Caco-2 (cell line): ENCODE results near the gene PAK4. TPM values are rescaled to one million over a fixed set of nuclear protein-coding genes. Genes with fewer than 3 reads are reported as not detected.

Source experiments
- BruUV-seq: library from RNA; stranded (reverse); fragments of 400-500 nt; replicated peaks from 2 replicates; lab custom pipeline; 2021; lab: Mats Ljungman, UMichigan
- CTCF ChIA-PET: fragments of 300-600 bp; sonication (Branson Sonifier 250); formaldehyde crosslinking; loops from one replicate; lab custom pipeline; 2022; ENCODE audit warnings: antibody characterized with exemption; lab: Charles Lee
- POLR2A ChIA-PET: fragments of 300-600 bp; sonication (Branson Sonifier 250); formaldehyde crosslinking; loops from one replicate; lab custom pipeline; 2022; ENCODE audit warnings: antibody characterized with exemption; lab: Charles Lee
- DNase-seq, 2 experiments: peaks; one replicate each; pipeline versions ENCODE4 v3.0.0 to v3.0.0-alpha.2; 2020 to 2022
- H3K27me3 ChIP-seq: replicated peaks from 2 replicates; pipeline ENCODE4 v1.6.0; 2011; ENCODE audit warnings: low read length; ENCODE audit not compliant: control insufficient read depth, insufficient read depth
- H3K36me3 ChIP-seq: 2 replicates; pipeline ENCODE4 v1.5.1; 2011; ENCODE audit warnings: low read length; ENCODE audit not compliant: control insufficient read depth, insufficient read depth
- H3K4me1 ChIP-seq: fragments of 250-450 bp; sonication (Bioruptor Pico); 2 replicates; pipeline ENCODE4 v1.5.1; 2020; ENCODE audit warnings: mild to moderate bottlenecking
- H3K4me3 ChIP-seq: 2 replicates; pipeline ENCODE4 v1.5.1; 2011; ENCODE audit warnings: low read depth, mild to moderate bottlenecking, control low read depth, low read length
- H3K9me3 ChIP-seq: fragments of 250-450 bp; sonication (Bioruptor Pico); 2 replicates; pipeline ENCODE4 v1.5.1; 2020; ENCODE audit warnings: mild to moderate bottlenecking, moderate library complexity
- H3K27ac Mint-ChIP-seq: one replicate; pipeline ENCODE4 v1.8.0; 2022; ENCODE audit warnings: mixed read lengths; ENCODE audit not compliant: unreplicated experiment
- H3K27me3 Mint-ChIP-seq: one replicate; pipeline ENCODE4 v1.8.0; 2022; ENCODE audit warnings: mixed read lengths; ENCODE audit not compliant: insufficient read depth, unreplicated experiment
- H3K36me3 Mint-ChIP-seq: one replicate; pipeline ENCODE4 v1.8.0; 2022; ENCODE audit warnings: mild to moderate bottlenecking, mixed read lengths; ENCODE audit not compliant: insufficient read depth, unreplicated experiment
- H3K4me1 Mint-ChIP-seq: one replicate; pipeline ENCODE4 v1.8.0; 2022; ENCODE audit warnings: low read depth, mixed read lengths; ENCODE audit not compliant: unreplicated experiment
- H3K4me3 Mint-ChIP-seq: one replicate; pipeline ENCODE4 v1.8.0; 2022; ENCODE audit warnings: mild to moderate bottlenecking, moderate library complexity, mixed read lengths; ENCODE audit not compliant: unreplicated experiment
- H3K9me3 Mint-ChIP-seq: one replicate; pipeline ENCODE4 v1.8.0; 2022; ENCODE audit warnings: mixed read lengths; ENCODE audit not compliant: unreplicated experiment
- intact Hi-C: fragments of 100-400 bp; cut with micrococcal nuclease; formaldehyde crosslinking; loops from one replicate; pipeline ENCODE4 v1.10.0; 2022; ENCODE audit not compliant: unreplicated experiment
- total RNA-seq: library from RNA; stranded (reverse); gene quantifications from 2 replicates; pipeline ENCODE4 v1.2.3, GENCODE V29; 2022
- TF ChIP-seq, protein P1 (sequence below), 2 experiments: fragments of 200-600 bp in 1 of 2; IDR thresholded peaks; 1 replicate in 1 of 2; 2 replicates in 1 of 2; pipeline versions ENCODE4 v1.5.1 to v1.8.0; 2011 to 2022; ENCODE audit warnings: antibody characterized with exemption in 1 of 2, control low read depth in 1 of 2, inconsistent platforms in 1 of 2, low read depth in 1 of 2, low read length in 1 of 2, mild to moderate bottlenecking in 1 of 2, moderate library complexity in 1 of 2; ENCODE audit not compliant: insufficient read depth in 1 of 2, severe bottlenecking in 1 of 2, unreplicated experiment in 1 of 2

Gene PAK4
- total RNA-seq, 1 experiment from 2014 or later = 112 TPM

DNA sequence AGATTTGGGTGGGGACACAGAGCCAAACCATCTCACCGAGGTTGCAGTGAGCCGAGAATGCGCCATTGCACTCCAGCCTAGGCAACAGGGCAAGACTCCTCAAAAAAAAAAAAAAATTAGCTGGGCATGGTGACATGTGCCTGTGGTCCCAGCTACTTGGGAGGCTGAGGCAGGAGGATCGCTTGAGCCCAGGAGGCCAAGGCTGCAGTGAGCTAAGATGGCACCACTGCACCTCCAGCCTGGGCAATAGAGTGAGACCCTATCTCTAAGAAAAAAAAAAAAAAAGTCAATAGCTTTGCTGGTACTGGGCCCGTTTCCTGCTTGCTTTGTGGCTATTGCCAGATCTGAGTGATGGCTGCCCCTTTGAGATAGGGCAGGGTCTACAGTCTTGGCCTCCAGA is 28.3 kb upstream of the PAK4 start:
- TF ChIP-seq, protein P1, sequence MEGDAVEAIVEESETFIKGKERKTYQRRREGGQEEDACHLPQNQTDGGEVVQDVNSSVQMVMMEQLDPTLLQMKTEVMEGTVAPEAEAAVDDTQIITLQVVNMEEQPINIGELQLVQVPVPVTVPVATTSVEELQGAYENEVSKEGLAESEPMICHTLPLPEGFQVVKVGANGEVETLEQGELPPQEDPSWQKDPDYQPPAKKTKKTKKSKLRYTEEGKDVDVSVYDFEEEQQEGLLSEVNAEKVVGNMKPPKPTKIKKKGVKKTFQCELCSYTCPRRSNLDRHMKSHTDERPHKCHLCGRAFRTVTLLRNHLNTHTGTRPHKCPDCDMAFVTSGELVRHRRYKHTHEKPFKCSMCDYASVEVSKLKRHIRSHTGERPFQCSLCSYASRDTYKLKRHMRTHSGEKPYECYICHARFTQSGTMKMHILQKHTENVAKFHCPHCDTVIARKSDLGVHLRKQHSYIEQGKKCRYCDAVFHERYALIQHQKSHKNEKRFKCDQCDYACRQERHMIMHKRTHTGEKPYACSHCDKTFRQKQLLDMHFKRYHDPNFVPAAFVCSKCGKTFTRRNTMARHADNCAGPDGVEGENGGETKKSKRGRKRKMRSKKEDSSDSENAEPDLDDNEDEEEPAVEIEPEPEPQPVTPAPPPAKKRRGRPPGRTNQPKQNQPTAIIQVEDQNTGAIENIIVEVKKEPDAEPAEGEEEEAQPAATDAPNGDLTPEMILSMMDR (IDR thresholded peaks at IDR 0.05; ENCODE audit: insufficient read depth in 1 of 2, low read depth in 1 of 2, low read length in 1 of 2, severe bottlenecking in 1 of 2, unreplicated experiment in 1 of 2) = no peak
- ChIA-PET CTCF (no interaction called here), POLR2A (no interaction called here)
- H3K27me3 ChIP-seq = no peaks in the 10 kb centered on the region
- no peak for DNase-seq
- intact Hi-C loops = no loop called here
- H3K9me3 ChIP-seq = peaks cover 7% of the 10 kb centered on the region
- peaks cover 7% of the 10 kb centered on the region for H3K4me1 Mint-ChIP-seq
- no peak overlapping the region for H3K4me3 Mint-ChIP-seq
- no peak overlapping the region for H3K4me3 ChIP-seq
- no peak overlapping the region for H3K27ac Mint-ChIP-seq
- H3K27me3 Mint-ChIP-seq = peaks cover 4% of the 10 kb centered on the region
- no peaks in the 10 kb centered on the region for H3K9me3 Mint-ChIP-seq
- no TSS peak for BruUV-seq
- peaks cover 6% of the 10 kb centered on the region; the same call in 1 of the 2 replicates for H3K4me1 ChIP-seq
- no peaks in the 10 kb centered on the region for H3K36me3 ChIP-seq
- H3K36me3 Mint-ChIP-seq = no peaks in the 10 kb centered on the region

DNA sequence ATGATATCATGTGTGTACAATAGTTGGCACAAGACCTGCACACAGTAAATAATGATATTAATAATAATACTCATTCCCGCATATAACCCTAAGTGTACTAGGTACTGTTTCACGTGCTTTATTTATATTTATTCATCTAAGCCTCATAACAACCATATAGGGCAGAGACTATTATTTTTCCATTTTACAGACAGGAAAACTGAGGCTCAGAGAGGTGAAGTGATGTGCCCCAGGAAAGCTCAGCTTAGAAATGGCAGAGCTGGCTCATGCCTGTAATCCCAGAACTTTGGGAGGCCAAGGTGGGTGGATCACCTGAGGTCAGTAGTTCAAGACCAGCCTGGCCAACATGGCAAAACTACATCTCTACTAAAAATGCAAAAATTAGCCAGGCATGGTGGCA is 27.9 kb upstream of the PAK4 start:
- no TSS peak for BruUV-seq
- Histone ChIP-seq H3K27me3 (no peaks in the 10 kb centered on the region), H3K36me3 (no peaks in the 10 kb centered on the region), H3K4me1 (peaks cover 6% of the 10 kb centered on the region; the same call in 1 of the 2 replicates), H3K4me3 (no peak overlapping the region), H3K9me3 (peaks cover 7% of the 10 kb centered on the region)
- DNase-seq = no peak
- intact Hi-C loops = no loop called here
- Mint-ChIP-seq H3K27me3 (peaks cover 4% of the 10 kb centered on the region), H3K36me3 (no peaks in the 10 kb centered on the region), H3K4me3 (no peak overlapping the region), H3K4me1 (peaks cover 7% of the 10 kb centered on the region), H3K27ac (no peak overlapping the region), H3K9me3 (no peaks in the 10 kb centered on the region)
- TF ChIP-seq, protein P1 (IDR thresholded peaks at IDR 0.05; ENCODE audit: insufficient read depth in 1 of 2, low read depth in 1 of 2, low read length in 1 of 2, severe bottlenecking in 1 of 2, unreplicated experiment in 1 of 2) = no peak
- CTCF ChIA-PET = no interaction called here
- POLR2A ChIA-PET = no interaction called here

DNA sequence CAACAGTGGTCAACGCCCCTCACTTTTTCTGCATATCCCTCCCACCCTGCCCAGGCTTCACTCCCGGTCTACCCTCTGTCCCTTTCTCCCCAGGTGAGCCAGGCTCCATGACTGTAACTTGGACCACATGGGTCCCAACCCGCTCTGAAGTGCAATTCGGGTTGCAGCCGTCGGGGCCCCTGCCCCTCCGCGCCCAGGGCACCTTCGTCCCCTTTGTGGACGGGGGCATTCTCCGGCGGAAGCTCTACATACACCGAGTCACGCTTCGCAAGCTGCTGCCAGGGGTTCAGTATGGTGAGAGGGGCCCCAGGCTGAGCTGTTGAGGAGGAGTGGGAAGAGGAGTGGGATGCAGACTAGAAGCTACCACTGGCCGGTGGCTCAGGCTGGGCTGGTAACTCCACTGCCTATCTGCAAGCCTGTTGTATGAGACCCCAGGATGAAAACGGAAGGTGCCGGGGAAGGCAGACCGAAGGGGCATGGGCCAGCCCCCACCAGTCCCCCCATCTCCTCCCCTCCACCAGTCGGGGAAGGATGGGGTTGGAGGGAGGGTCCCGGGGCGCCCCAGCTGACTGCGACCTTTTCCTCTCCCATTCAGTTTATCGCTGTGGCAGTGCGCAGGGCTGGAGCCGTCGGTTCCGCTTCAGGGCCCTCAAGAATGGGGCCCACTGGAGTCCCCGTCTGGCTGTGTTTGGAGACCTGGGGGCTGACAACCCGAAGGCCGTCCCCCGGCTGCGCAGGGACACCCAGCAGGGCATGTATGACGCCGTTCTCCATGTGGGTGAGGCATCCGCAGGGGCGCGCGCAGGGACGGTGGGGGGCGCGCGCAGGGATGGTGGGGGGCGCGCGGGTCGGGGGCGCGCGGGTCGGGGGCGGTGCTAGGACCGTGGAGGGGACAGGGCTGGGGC is 27.0 kb upstream of the PAK4 start:
- no peaks in the 10 kb centered on the region for H3K27me3 Mint-ChIP-seq
- Histone ChIP-seq H3K27me3 (no peaks in the 10 kb centered on the region), H3K4me3 (no peak overlapping the region), H3K4me1 (peaks cover 6% of the 10 kb centered on the region; the same call in 1 of the 2 replicates), H3K9me3 (peaks cover 7% of the 10 kb centered on the region), H3K36me3 (no peaks in the 10 kb centered on the region)
- no TSS peak for BruUV-seq
- POLR2A ChIA-PET = no interaction called here
- no peaks in the 10 kb centered on the region for H3K36me3 Mint-ChIP-seq
- H3K4me3 Mint-ChIP-seq = no peak overlapping the region
- H3K4me1 Mint-ChIP-seq = peaks cover 7% of the 10 kb centered on the region
- H3K9me3 Mint-ChIP-seq = no peaks in the 10 kb centered on the region
- TF ChIP-seq, protein P1 (IDR thresholded peaks at IDR 0.05; ENCODE audit: insufficient read depth in 1 of 2, low read depth in 1 of 2, low read length in 1 of 2, severe bottlenecking in 1 of 2, unreplicated experiment in 1 of 2) = no peak
- no peak for DNase-seq
- no peak overlapping the region for H3K27ac Mint-ChIP-seq
- intact Hi-C loops = no loop called here
- CTCF ChIA-PET = no interaction called here
